HL-60 (cell line): Measurements from ENCODE around the gene DBN1.

Source experiments
- DNase-seq, 2 experiments: peaks; one replicate each; pipeline ENCODE4 v3.0.0-alpha.2; 2010 to 2020; ENCODE audit warnings: low read depth in 1 of 2, low spot score in 1 of 2
- H3K27ac ChIP-seq: fragments of 250-450 bp; sonication (Bioruptor Pico); replicated peaks from 2 replicates; pipeline ENCODE4 v1.5.1; 2020; ENCODE audit warnings: mild to moderate bottlenecking, moderate library complexity
- H3K27me3 ChIP-seq: fragments of 250-450 bp; sonication (Bioruptor Pico); 2 replicates; pipeline ENCODE4 v1.5.1; 2021; ENCODE audit warnings: mild to moderate bottlenecking, moderate library complexity; ENCODE audit not compliant: insufficient read depth, poor library complexity, severe bottlenecking
- H3K4me3 ChIP-seq: replicated peaks from 2 replicates; pipeline ENCODE4 v1.5.1; 2011; ENCODE audit warnings: mild to moderate bottlenecking, control low read depth, low read length; ENCODE audit not compliant: insufficient read depth
- CTCF ChIP-seq: IDR thresholded peaks from one replicate; pipeline ENCODE4 v1.5.1; 2011; ENCODE audit warnings: low read length, control low read depth, inconsistent platforms; ENCODE audit not compliant: insufficient read depth
- GABPA ChIP-seq: IDR thresholded peaks from 2 replicates; pipeline ENCODE4 v1.6.1; 2012; ENCODE audit warnings: low read depth
- POLR2AphosphoS5 ChIP-seq: IDR thresholded peaks from 2 replicates; pipeline ENCODE4 v1.6.1; 2012; ENCODE audit warnings: low read depth
- REST ChIP-seq: IDR thresholded peaks from 2 replicates; pipeline ENCODE4 v1.6.1; 2012; ENCODE audit warnings: low read depth; ENCODE audit not compliant: insufficient replicate concordance
- SPI1 ChIP-seq: IDR thresholded peaks from 2 replicates; pipeline ENCODE4 v1.6.1; 2012; ENCODE audit warnings: low read depth, mild to moderate bottlenecking, borderline replicate concordance

Gene DBN1

GRCh38 chr5:177516601-177517568, 43.5 kb upstream of the DBN1 start, which contains the start of gene DDX41:
DDX41 (minus strand) TSS chr5:177516961; CDS start chr5:177516945, 16 bp downstream.
- DNase-seq: peak; percentile 98 to 99
- no peak for TF ChIP-seq CTCF
- TF ChIP-seq POLR2AphosphoS5: peak; percentile 75
- TF ChIP-seq SPI1: peak; percentile 35; the same call in 1 of the 2 replicates
- no peak for TF ChIP-seq GABPA
- peak; percentile 29 for TF ChIP-seq REST
- Histone ChIP-seq H3K27ac (peak within 1 kb of the TSS; percentile 77), H3K27me3 (no peaks in the 10 kb centered on the region), H3K4me3 (peak within 1 kb of the TSS; percentile 88)

GRCh38 chr5:177515580-177515979, 42.1 kb upstream of the DBN1 start:
- TF ChIP-seq POLR2AphosphoS5 (no peak), GABPA (no peak), CTCF (no peak), SPI1 (no peak)
- Histone ChIP-seq H3K27ac (peak overlapping the region; percentile 77), H3K4me3 (peak overlapping the region; percentile 88), H3K27me3 (no peaks in the 10 kb centered on the region)
- no peak for DNase-seq

GRCh38 chr5:177514541-177514940, 41.1 kb upstream of the DBN1 start:
- Histone ChIP-seq H3K27ac (no peak overlapping the region), H3K4me3 (no peak overlapping the region), H3K27me3 (no peaks in the 10 kb centered on the region)
- DNase-seq: no peak
- TF ChIP-seq CTCF (no peak), GABPA (no peak)

GRCh38 chr5:177513500-177513899, 40.1 kb upstream of the DBN1 start:
- H3K27me3 ChIP-seq: no peaks in the 10 kb centered on the region
- TF ChIP-seq GABPA: no peak
- no peak for TF ChIP-seq REST
- TF ChIP-seq POLR2AphosphoS5: no peak
- no peak for TF ChIP-seq CTCF
- no peak for TF ChIP-seq SPI1
- no peak overlapping the region for H3K27ac ChIP-seq
- no peak overlapping the region for H3K4me3 ChIP-seq
- DNase-seq: no peak
